HTERT RPE-1 (cell line): ENCODE data around the gene PHPT1.

Experiments
- in situ Hi-C: fragments of 300-500 bp; cut with MboI; formaldehyde crosslinking; loops from 4 replicates; pipeline ENCODE4 v1.14.3; 2020; ENCODE audit warnings: low sequenced_read_pairs

The PHPT1 gene

DNA sequence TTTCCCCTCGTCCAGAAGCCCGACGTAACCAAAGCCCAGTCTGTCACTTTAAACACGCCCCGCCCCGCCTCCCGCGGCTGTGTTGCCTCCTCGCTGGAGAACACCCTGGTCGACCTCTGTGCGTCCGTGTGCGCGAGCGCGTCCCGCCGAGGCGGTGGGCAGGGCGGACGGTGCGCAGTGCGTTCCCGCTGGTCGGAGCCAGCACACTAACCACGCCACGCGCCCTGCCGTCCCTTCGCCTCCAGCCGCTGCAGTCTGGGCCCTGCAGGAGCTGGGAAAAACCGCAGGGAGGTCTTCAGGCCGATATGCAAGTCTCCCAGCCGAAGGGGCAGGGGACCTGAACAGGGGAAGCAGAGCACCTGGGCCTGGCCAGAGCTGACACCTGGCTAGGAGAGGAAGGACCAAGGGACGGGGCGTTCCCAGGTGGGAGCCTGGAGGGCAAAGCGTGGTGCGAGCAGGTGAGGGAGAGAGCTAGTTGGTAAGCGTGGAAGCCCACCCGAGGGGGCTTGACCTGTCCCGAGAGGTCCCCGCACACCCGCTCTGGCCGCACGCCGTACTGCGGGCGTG lies 1.3 kb upstream of the PHPT1 start:
- in situ Hi-C loops = no loop called here

DNA sequence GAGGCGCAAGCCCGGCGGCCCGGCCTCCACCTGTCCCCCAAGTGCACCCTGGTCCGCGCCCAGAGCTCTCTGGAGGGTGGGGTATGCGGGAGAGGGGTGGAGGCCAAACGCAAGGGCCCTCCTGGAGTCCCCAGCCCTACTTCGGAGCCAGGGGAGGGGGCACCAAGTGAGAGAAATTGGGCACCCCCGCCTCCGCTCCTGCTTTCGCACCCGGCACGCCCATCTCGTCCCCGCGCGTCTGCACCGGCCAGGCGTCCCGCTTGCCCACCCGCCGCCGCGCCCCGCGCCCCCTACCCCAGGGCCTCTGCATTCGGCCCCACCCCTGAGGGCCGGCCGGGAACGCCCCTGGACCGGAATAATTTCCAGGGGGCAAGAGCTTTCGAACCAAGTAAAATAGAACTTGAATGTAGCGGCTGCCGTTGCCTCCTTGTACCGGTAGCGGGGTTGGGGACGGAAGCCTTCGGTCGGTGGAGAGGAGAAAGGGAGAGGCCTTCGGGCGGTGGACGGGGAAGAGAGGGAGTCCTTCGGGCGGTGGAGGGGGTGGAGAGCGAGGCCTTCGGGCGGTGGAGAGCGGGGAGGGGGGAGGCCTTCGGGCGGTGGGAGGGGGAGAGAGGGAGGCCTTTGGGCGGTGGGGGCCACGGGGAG lies 694 bp upstream of the PHPT1 start:
- in situ Hi-C loops = no loop called here

GRCh38 chr9:136849960-136850865 lies 1.0 kb downstream of the PHPT1 start:
- in situ Hi-C loops = no loop called here

- in situ Hi-C loops = no loop called here
These were observed 1.9 kb downstream of the PHPT1 start for GRCh38 chr9:136850866-136851775.

GRCh38 chr9:136851941-136852663 lies 2.9 kb downstream of the PHPT1 start, which contains the start of gene MAMDC4:
Gene MAMDC4, plus strand, starts transcription at chr9:136852346. Its CDS starts 71 bp downstream, at chr9:136852417.
- in situ Hi-C loops = no loop called here

DNA sequence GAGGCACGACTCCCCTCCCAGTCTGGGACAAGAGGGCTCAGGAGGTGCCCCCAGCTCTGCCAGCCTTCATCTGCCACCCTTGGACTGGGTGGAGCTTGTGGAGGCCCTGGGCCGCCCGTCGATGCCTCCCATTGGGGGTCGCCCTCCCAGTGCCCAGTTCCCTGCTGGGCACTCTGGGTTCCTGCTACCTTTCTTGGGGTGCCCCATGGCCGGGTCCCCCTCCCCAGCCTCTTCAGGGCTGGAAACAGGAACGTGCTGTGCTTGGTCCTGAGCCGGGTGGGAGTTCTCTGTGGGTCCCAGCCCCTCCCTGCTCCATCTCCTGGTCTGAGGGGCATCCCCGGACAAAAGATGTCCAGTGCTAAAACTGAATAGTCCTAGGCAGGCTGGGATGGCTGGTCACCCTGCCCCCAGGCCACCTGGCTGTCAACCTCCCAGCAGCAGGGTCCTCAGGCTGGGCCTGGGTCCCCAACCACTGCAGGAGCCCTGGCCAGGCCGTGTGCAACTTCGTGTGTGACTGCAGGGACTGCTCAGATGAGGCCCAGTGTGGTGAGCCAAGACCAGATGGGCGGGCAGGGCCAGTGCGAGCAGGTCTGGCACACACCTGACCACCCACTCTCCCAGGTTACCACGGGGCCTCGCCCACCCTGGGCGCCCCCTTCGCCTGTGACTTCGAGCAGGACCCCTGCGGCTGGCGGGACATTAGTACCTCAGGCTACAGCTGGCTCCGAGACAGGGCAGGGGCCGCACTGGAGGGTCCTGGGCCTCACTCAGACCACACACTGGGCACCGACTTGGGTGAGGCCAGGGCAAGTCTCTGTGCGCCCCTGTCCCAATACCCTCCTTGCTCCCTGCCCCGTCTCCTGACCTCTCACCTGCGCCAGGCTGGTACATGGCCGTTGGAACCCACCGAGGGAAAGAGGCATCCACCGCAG lies 3.7 kb downstream of the PHPT1 start:
- in situ Hi-C loops = no loop called here

GRCh38 chr9:136853596-136854112 lies 4.4 kb downstream of the PHPT1 start:
- in situ Hi-C loops = no loop called here

DNA sequence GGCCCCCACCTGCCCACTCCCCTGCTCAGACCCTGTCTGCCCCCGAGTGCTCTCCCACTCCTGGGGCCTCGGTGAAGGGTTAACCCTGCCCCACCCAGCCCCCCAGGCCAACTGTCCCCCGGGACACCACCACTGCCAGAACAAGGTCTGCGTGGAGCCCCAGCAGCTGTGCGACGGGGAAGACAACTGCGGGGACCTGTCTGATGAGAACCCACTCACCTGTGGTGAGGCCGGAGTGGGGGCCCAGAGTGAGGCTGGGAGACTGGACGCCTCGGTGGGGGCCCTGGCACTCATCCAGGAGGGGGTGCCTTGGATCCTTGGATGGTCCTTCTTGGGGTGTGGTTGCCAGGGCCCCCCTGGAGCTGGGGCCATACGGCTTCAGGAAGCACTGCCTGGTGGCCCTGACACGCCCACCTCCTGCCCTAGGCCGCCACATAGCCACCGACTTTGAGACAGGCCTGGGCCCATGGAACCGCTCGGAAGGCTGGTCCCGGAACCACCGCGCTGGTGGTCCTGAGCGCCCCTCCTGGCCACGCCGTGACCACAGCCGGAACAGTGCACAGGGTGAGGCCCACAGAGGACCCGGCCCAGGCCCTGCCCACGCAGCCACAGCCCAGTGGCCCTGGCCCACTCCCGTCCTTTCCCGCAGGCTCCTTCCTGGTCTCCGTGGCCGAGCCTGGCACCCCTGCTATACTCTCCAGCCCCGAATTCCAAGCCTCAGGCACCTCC lies 5.1 kb downstream of the PHPT1 start:
- in situ Hi-C loops = no loop called here

- in situ Hi-C loops = no loop called here
These were observed 5.7 kb downstream of the PHPT1 start for GRCh38 chr9:136854842-136855460.

GRCh38 chr9:136855461-136856078 lies 6.4 kb downstream of the PHPT1 start:
- in situ Hi-C loops = no loop called here

DNA sequence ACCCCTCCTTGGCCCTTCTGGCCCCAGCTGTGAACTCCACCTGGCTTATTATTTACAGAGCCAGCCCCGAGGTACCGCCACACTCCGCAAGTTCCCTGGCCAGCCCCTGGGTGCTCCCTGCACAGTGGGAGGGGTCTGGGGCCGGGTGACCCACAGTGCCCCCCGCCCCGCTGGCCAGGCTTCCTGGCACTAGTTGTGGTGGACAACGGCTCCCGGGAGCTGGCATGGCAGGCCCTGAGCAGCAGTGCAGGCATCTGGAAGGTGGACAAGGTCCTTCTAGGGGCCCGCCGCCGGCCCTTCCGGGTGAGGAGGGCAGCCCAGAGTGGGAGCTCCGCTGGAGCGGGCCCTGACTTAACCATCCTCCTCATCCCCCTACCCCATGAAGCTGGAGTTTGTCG lies 6.9 kb downstream of the PHPT1 start:
- in situ Hi-C loops = no loop called here

- in situ Hi-C loops = no loop called here
These were observed 7.4 kb downstream of the PHPT1 start for GRCh38 chr9:136856541-136857141.

DNA sequence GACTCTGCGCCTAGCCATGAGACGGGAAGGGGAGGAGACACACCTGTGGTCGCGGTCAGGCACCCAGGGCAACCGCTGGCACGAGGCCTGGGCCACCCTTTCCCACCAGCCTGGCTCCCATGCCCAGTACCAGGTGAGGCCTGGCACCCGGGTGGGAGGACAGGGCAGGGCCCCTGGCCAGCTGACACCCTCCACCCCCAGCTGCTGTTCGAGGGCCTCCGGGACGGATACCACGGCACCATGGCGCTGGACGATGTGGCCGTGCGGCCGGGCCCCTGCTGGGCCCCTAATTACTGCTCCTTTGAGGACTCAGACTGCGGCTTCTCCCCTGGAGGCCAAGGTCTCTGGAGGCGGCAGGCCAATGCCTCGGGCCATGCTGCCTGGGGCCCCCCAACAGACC lies 8.0 kb downstream of the PHPT1 start:
- in situ Hi-C loops = no loop called here

- in situ Hi-C loops = no loop called here
These were observed 8.6 kb downstream of the PHPT1 start for GRCh38 chr9:136857581-136858412.

GRCh38 chr9:136858452-136858843 lies 9.2 kb downstream of the PHPT1 start:
- in situ Hi-C loops = no loop called here
